Osteocyte (in vitro differentiated cells): ENCODE results near the gene PTPA. TPM values are rescaled to one million over a fixed set of nuclear protein-coding genes. Genes with fewer than 3 reads are reported as not detected.

Experiments
- DNase-seq: peaks from one replicate; pipeline ENCODE4 v3.0.0; 2021; ENCODE audit warnings: mixed read lengths; ENCODE audit not compliant: unreplicated experiment; ENCODE audit errors: extremely low spot score
- H3K27ac Mint-ChIP-seq: one replicate; pipeline ENCODE4 v1.8.0; 2021; ENCODE audit warnings: mild to moderate bottlenecking, mixed read lengths; ENCODE audit not compliant: unreplicated experiment
- H3K27me3 Mint-ChIP-seq: one replicate; pipeline ENCODE4 v1.8.0; 2021; ENCODE audit warnings: mixed read lengths; ENCODE audit not compliant: unreplicated experiment
- H3K36me3 Mint-ChIP-seq: one replicate; pipeline ENCODE4 v1.8.0; 2021; ENCODE audit warnings: mixed read lengths; ENCODE audit not compliant: unreplicated experiment
- H3K4me1 Mint-ChIP-seq: one replicate; pipeline ENCODE4 v1.8.0; 2021; ENCODE audit warnings: mixed read lengths; ENCODE audit not compliant: unreplicated experiment
- H3K4me3 Mint-ChIP-seq: one replicate; pipeline ENCODE4 v1.8.0; 2021; ENCODE audit warnings: mild to moderate bottlenecking, moderate library complexity, mixed read lengths; ENCODE audit not compliant: unreplicated experiment
- H3K9me3 Mint-ChIP-seq: one replicate; pipeline ENCODE4 v1.8.0; 2021; ENCODE audit warnings: mixed read lengths; ENCODE audit not compliant: unreplicated experiment
- CTCF ChIP-seq: fragments of 200-600 bp; sonication (generic); IDR thresholded peaks from 2 replicates; pipeline ENCODE4 v1.5.0; 2021; ENCODE audit warnings: antibody characterized with exemption, mild to moderate bottlenecking, moderate library complexity
- total RNA-seq: library from RNA; stranded (reverse); gene quantifications from 2 replicates; pipeline ENCODE4 v1.2.1, GENCODE V29; 2021

The PTPA gene
- total RNA-seq, 1 donor from 2014 or later, result 140 TPM

GRCh38 chr9:129141066-129142041 lies 30.1 kb downstream of the PTPA start:
- H3K4me1 Mint-ChIP-seq, result peaks cover 83% of the 10 kb centered on the region
- no peak for DNase-seq
- peak overlapping the region; percentile 74 for H3K4me3 Mint-ChIP-seq
- no peaks in the 10 kb centered on the region for H3K27me3 Mint-ChIP-seq
- no peaks in the 10 kb centered on the region for H3K9me3 Mint-ChIP-seq
- H3K27ac Mint-ChIP-seq, result peak overlapping the region; percentile 100
- H3K36me3 Mint-ChIP-seq, result peaks cover 7% of the 10 kb centered on the region
- no peak for TF ChIP-seq CTCF

- Mint-ChIP-seq H3K27me3 (no peaks in the 10 kb centered on the region), H3K27ac (peak overlapping the region; percentile 100), H3K4me3 (peak overlapping the region; percentile 14), H3K36me3 (peaks cover 5% of the 10 kb centered on the region), H3K4me1 (peaks cover 88% of the 10 kb centered on the region), H3K9me3 (no peaks in the 10 kb centered on the region)
- TF ChIP-seq CTCF, result no peak
- no peak for DNase-seq
Observed at GRCh38 chr9:129142138-129142935, 31.1 kb downstream of the PTPA start.

- TF ChIP-seq CTCF, result peak; percentile 95
- Mint-ChIP-seq H3K4me3 (peak overlapping the region; percentile 48), H3K36me3 (peaks cover 5% of the 10 kb centered on the region), H3K9me3 (no peaks in the 10 kb centered on the region), H3K27ac (peak overlapping the region; percentile 100), H3K27me3 (no peaks in the 10 kb centered on the region), H3K4me1 (peaks cover 82% of the 10 kb centered on the region)
- peak; percentile 95 for DNase-seq
Observed at GRCh38 chr9:129143031-129143927, 32.1 kb downstream of the PTPA start.

DNA sequence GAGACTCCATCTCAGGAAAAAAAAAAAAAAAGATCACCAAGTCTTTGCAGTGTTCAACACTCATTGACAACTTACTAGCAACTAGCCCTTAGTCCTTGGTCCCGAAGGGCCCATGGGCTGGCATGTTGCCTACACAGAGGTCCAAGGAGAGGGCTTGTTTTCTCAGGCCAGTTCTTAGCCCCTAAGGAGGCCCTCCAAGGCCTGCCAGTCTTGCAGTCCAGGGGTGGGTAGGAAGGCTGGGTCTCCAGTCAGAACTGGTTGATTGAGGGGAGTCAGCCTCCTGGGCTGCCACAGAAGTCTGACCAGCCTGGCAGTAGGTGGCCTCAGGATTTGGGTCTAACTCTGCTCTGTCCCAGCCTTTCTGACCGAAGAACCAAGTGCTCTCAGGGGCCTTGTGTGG lies 34.1 kb downstream of the PTPA start:
- Mint-ChIP-seq H3K27ac (peak overlapping the region; percentile 95), H3K4me3 (no peak overlapping the region), H3K36me3 (peaks cover 9% of the 10 kb centered on the region), H3K9me3 (no peaks in the 10 kb centered on the region), H3K4me1 (peaks cover 63% of the 10 kb centered on the region), H3K27me3 (no peaks in the 10 kb centered on the region)
- no peak for TF ChIP-seq CTCF
- DNase-seq, result no peak
